HEK293T (cell line): ENCODE results near the gene TRPV4.

Experiments
- BHLHE40 ChIP-seq: fragments of 450-650 bp; IDR thresholded peaks from 2 replicates; pipeline ENCODE4 v1.6.1; 2016; ENCODE audit warnings: mild to moderate bottlenecking, moderate library complexity, borderline replicate concordance
- FOXM1 ChIP-seq: fragments of 450-650 bp; IDR thresholded peaks from 2 replicates; pipeline ENCODE4 v1.6.1; 2017; ENCODE audit warnings: mild to moderate bottlenecking, borderline replicate concordance
- SUZ12 ChIP-seq: fragments of 450-650 bp; IDR thresholded peaks from 2 replicates; pipeline ENCODE4 v1.6.1; 2016; ENCODE audit warnings: mild to moderate bottlenecking

DNA sequence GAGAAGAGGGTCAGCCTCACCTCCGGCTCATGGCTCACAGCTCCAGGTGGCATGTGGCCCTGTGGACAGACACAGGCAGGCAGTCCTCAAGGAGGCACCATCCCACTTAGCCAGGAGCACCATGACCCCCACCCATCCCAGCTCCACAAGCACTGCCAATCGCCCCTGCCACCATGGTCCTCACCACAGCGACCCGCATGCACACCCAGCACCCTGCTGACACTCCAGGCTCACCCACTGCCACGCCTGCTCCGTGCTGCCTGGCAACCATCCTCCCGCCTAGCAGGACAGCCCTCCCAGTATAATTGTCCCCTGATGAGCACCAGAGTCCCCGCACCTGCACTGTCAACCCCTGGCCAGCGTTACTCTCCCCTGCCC, 50.9 kb downstream of the TRPV4 start:
- TF ChIP-seq SUZ12, result no peak
- no peak for TF ChIP-seq FOXM1
- TF ChIP-seq BHLHE40, result no peak
